Tibial artery (tissue), 4 donors: ENCODE results near the gene IQCF5.

Source experiments
- DNase-seq, 2 donors: peaks; one replicate each; pipeline ENCODE4 v3.0.0-alpha.2; 2019
- H3K27ac ChIP-seq, 2 donors: fragments of 200-600 bp; sonication (generic) in 1 of 2; 1 replicate in 1 of 2; 2 replicates in 1 of 2; pipeline ENCODE4 v1.5.1; 2018 to 2019; ENCODE audit warnings: mild to moderate bottlenecking in 1 of 2
- H3K27me3 ChIP-seq, 2 donors: fragments of 200-600 bp; sonication (generic) in 1 of 2; one replicate each; pipeline versions ENCODE4 v1.5.1 to v1.6.0; 2016 to 2019
- H3K36me3 ChIP-seq, 3 donors: fragments of 200-600 bp; sonication (generic) in 2 of 3; one replicate each; pipeline ENCODE4 v1.5.1; 2016 to 2019; ENCODE audit warnings: mild to moderate bottlenecking in 2 of 3
- H3K4me1 ChIP-seq, 4 donors: fragments of 200-600 bp; sonication (generic) in 2 of 4; 1 replicate in 3 of 4; 2 replicates in 1 of 4; pipeline ENCODE4 v1.5.1; 2016 to 2019
- H3K4me3 ChIP-seq, 2 donors: fragments of 200-600 bp; sonication (generic) in 1 of 2; 1 replicate in 1 of 2; 2 replicates in 1 of 2; pipeline ENCODE4 v1.5.1; 2018 to 2019; ENCODE audit warnings: mild to moderate bottlenecking in 2 of 2
- H3K9me3 ChIP-seq, 3 donors: fragments of 200-600 bp; sonication (generic) in 1 of 3; one replicate each; pipeline ENCODE4 v1.5.1; 2016 to 2019
- CTCF ChIP-seq, 2 experiments: fragments of 200-600 bp in 1 of 2; fragments of 450-650 bp in 1 of 2; IDR thresholded peaks; one replicate each; pipeline ENCODE4 v1.5.1; 2017 to 2019; ENCODE audit warnings: antibody characterized with exemption in 2 of 2, mild to moderate bottlenecking in 1 of 2, moderate library complexity in 1 of 2
- intact Hi-C: fragments of 100-400 bp; cut with DNase I; formaldehyde crosslinking; loops from one replicate; pipeline ENCODE4 v1.15.0; 2023; ENCODE audit warnings: low total_unique reads

The IQCF5 gene

GRCh38 chr3:51828297-51828696 lies 47.1 kb downstream of the IQCF5 start:
- DNase-seq: no peak
- Histone ChIP-seq H3K4me3 (no peak overlapping the region), H3K9me3 (peaks cover 0 to 12% (median 0%) of the 10 kb centered on the region in 3 donors), H3K36me3 (no peaks in the 10 kb centered on the region), H3K27ac (no peak overlapping the region), H3K4me1 (no peaks in the 10 kb centered on the region), H3K27me3 (peaks cover 0 to 3% of the 10 kb centered on the region in 2 donors)
- intact Hi-C loops: no loop called here
- no peak for TF ChIP-seq CTCF (IDR thresholded peaks at IDR 0.05)
